ENCODE data around the gene UNC13B. TPM values are rescaled to one million over a fixed set of nuclear protein-coding genes. Genes with fewer than 3 reads are reported as not detected.

The UNC13B gene
- total RNA-seq, 1 experiment from 2014 or later: 17.6 TPM

GRCh38 chr9:35294066-35294465, 132.3 kb downstream of the UNC13B start:
- BruUV-seq (replicated peaks): no TSS peak

More at GRCh38 chr9:35294066-35294465, 132.3 kb downstream of the UNC13B start:
- Histone ChIP-seq H3K9me2 (ENCODE audit: insufficient read depth) (no peaks in the 10 kb centered on the region), H3K36me3 (ENCODE audit: control insufficient read depth in 1 of 2, insufficient read depth in 2 of 2, low read length in 2 of 2) (no peaks in the 10 kb centered on the region), H3K9ac (ENCODE audit: low read length) (no peak overlapping the region), H3K27me3 (ENCODE audit: insufficient read depth, low read length) (no peaks in the 10 kb centered on the region), H4K20me1 (ENCODE audit: insufficient read depth) (no peaks in the 10 kb centered on the region), H3K27ac (ENCODE audit: low read depth, low read length) (no peak overlapping the region), H3K4me1 (ENCODE audit: control insufficient read depth in 1 of 2, insufficient read depth in 2 of 2, low read length in 2 of 2) (no peaks in the 10 kb centered on the region), H3K4me2 (ENCODE audit: low read length) (no peak overlapping the region), H3K4me3 (replicated peaks in 1 of 2; ENCODE audit: low read depth in 1 of 2, low read length in 2 of 2) (no peak overlapping the region), H2AFZ (ENCODE audit: low read depth, low read length, poor library complexity, severe bottlenecking) (no peak overlapping the region), H3K79me2 (ENCODE audit: insufficient read depth, low read length) (no peaks in the 10 kb centered on the region), H3K9me3 (ENCODE audit: control insufficient read depth in 1 of 2, insufficient read depth in 1 of 2, low read depth in 1 of 2, low read length in 2 of 2) (no peaks in the 10 kb centered on the region)
- intact Hi-C loops (cut with micrococcal nuclease): no loop called here
- RAD21 ChIA-PET (ENCODE audit: low non-redundant PET in 1 of 2, low total read pairs in 2 of 2, uncharacterized antibody in 2 of 2, unreplicated experiment in 2 of 2): no interaction called here
- no peak for ATAC-seq
- POLR2A ChIA-PET: no interaction called here
- CTCF ChIA-PET: no interaction called here
- TF ChIP-seq CBX3 (IDR thresholded peaks at IDR 0.05; ENCODE audit: low read depth): no peak
- TF ChIP-seq REST (IDR thresholded peaks at IDR 0.05; ENCODE audit: low read depth): no peak
- no peak for TF ChIP-seq POLR2A (IDR thresholded peaks at IDR 0.05; ENCODE audit: borderline replicate concordance, extremely low read depth, insufficient read depth, insufficient read length)
- TF ChIP-seq FOSL1 (IDR thresholded peaks at IDR 0.05; ENCODE audit: low read depth): no peak
- no peak for TF ChIP-seq ZBTB33 (IDR thresholded peaks at IDR 0.05; ENCODE audit: extremely low read depth, insufficient replicate concordance, low read length)
- no peak for TF ChIP-seq EZH2phosphoT487 (IDR thresholded peaks at IDR 0.05; ENCODE audit: borderline replicate concordance)
- TF ChIP-seq RAD21 (IDR thresholded peaks at IDR 0.05; ENCODE audit: low read depth): no peak
- no peak for TF ChIP-seq SRF (IDR thresholded peaks at IDR 0.05; ENCODE audit: low read depth)
- TF ChIP-seq CTCF (IDR thresholded peaks at IDR 0.05 in 2 of 3, conservative IDR thresholded peaks at IDR 0.05 in 1 of 3; ENCODE audit: borderline replicate concordance in 1 of 3, insufficient read depth in 1 of 3, low read depth in 2 of 3, low read length in 2 of 3): no peak
- no peak for TF ChIP-seq TCF7L2 (IDR thresholded peaks at IDR 0.05; ENCODE audit: borderline replicate concordance, extremely low read depth, insufficient read depth, insufficient read length)
- no peak for TF ChIP-seq ELF1 (IDR thresholded peaks at IDR 0.05; ENCODE audit: borderline replicate concordance, low read depth)
- DNase-seq (ENCODE audit: low read depth, low spot score): no peak
